Stimulated activated CD8-positive, alpha-beta memory T cell treated with anti-CD3 and anti-CD28 coated beads, Interleukin-7, amount 100 ng/mL, for 1 hour (primary cell): ENCODE results near the gene GTF2H4.
"Not testable (repeated sequence)": the region's sequence is repeated elsewhere in the genome, so short reads cannot be mapped to it uniquely, and the experiment has no call there.

ENCODE experiments used
- DNase-seq, 2 donors: peaks; one replicate each; pipeline ENCODE4 v3.0.0-alpha.2; 2020; ENCODE audit warnings: low read depth in 2 of 2

The GTF2H4 gene

GRCh38 chr6:30924040-30924627, 16.1 kb downstream of the GTF2H4 start:
- DNase-seq, result not testable (repeated sequence)

GRCh38 chr6:30926644-30927043, 18.6 kb downstream of the GTF2H4 start:
- DNase-seq, result no peak

- not testable (repeated sequence) for DNase-seq
Observed at GRCh38 chr6:30927080-30927479, 19.1 kb downstream of the GTF2H4 start.

- DNase-seq, result no peak
Observed at GRCh38 chr6:30928677-30929076, 20.7 kb downstream of the GTF2H4 start.

GRCh38 chr6:30930506-30930905, 22.5 kb downstream of the GTF2H4 start:
- no peak for DNase-seq

- DNase-seq, result no peak
Observed at GRCh38 chr6:30931272-30931671, 23.3 kb downstream of the GTF2H4 start.

GRCh38 chr6:30931969-30932645, 24.1 kb downstream of the GTF2H4 start, which contains the start of gene SFTA2:
TSS of gene SFTA2 (minus strand) at chr6:30932170. CDS start at chr6:30932096, 74 bp downstream.
- DNase-seq, result no peak

GRCh38 chr6:30932665-30933365, 24.8 kb downstream of the GTF2H4 start:
- no peak for DNase-seq

GRCh38 chr6:30935018-30935417, 27.0 kb downstream of the GTF2H4 start:
- no peak for DNase-seq

- DNase-seq, result no peak
Observed at GRCh38 chr6:30937265-30937664, 29.3 kb downstream of the GTF2H4 start.

GRCh38 chr6:30938730-30939129, 30.7 kb downstream of the GTF2H4 start:
- DNase-seq, result no peak

GRCh38 chr6:30939473-30939872, 31.5 kb downstream of the GTF2H4 start:
- no peak for DNase-seq

GRCh38 chr6:30940361-30940986, 32.5 kb downstream of the GTF2H4 start, which contains the start of gene MUCL3:
TSS of gene MUCL3 (plus strand) at chr6:30940973. CDS start at chr6:30941000, 27 bp downstream.
- DNase-seq, result no peak

- DNase-seq, result no peak
Observed at GRCh38 chr6:30942338-30943060, 34.5 kb downstream of the GTF2H4 start.

- no peak for DNase-seq
Observed at GRCh38 chr6:30944051-30944450, 36.0 kb downstream of the GTF2H4 start.

- no peak for DNase-seq
Observed at GRCh38 chr6:30945281-30945680, 37.3 kb downstream of the GTF2H4 start.

- no peak for DNase-seq
Observed at GRCh38 chr6:30947231-30947630, 39.2 kb downstream of the GTF2H4 start.

GRCh38 chr6:30948811-30949210, 40.8 kb downstream of the GTF2H4 start:
- no peak for DNase-seq

GRCh38 chr6:30951907-30952469, 44.0 kb downstream of the GTF2H4 start:
- no peak for DNase-seq

GRCh38 chr6:30954631-30955366, 46.8 kb downstream of the GTF2H4 start:
- DNase-seq, result no peak
